Stimulated activated CD8-positive, alpha-beta memory T cell treated with anti-CD3 and anti-CD28 coated beads, Interleukin-15, amount 100 ng/mL, for 4 hours (primary cell): ENCODE data around the gene EXOC6B.
"Not testable (repeated sequence)": the region's sequence is repeated elsewhere in the genome, so short reads cannot be mapped to it uniquely, and the experiment has no call there.

ENCODE experiments used
- DNase-seq, 2 donors: peaks; one replicate each; pipeline ENCODE4 v3.0.0-alpha.2; 2020; ENCODE audit warnings: low read depth in 2 of 2

The EXOC6B gene

DNA sequence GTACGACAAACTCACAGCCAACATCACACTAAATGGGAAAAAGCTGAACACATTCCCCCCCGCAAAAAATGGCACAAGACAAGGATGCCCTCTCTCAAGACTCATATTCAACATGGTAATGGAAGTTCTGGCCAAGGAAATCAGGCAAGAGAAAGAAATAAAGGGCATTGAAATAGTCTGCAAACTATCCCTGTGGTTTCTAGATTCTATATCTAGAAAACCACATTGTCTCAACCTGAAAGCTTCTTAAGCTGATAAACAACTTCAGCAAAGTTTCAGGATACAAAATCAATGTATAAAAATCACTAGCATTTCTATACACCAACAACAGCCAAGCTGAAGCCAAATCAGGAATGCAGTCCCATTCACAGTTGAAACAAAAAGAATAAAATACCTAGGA lies 383.6 kb downstream of the EXOC6B start:
- no peak for DNase-seq

DNA sequence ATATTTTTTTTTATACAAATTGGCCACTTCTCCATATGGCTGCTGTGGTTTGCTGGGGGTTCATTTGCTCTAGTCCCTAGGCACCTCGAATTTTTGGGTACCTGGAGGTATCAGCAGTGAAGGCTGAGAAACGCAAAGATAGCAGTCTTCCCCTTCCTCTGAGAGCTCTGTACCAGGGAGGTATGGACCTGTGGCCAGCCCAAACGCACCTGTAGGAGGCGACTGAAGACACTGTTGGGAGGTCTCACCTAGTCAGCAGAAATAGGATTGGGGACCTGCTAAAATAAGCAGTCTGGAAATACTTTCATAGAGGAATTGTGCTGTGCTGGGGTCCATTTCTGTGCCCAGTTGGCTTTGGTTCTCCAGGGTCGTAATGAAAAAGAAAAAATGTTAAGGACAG lies 385.9 kb downstream of the EXOC6B start:
- no peak for DNase-seq

DNA sequence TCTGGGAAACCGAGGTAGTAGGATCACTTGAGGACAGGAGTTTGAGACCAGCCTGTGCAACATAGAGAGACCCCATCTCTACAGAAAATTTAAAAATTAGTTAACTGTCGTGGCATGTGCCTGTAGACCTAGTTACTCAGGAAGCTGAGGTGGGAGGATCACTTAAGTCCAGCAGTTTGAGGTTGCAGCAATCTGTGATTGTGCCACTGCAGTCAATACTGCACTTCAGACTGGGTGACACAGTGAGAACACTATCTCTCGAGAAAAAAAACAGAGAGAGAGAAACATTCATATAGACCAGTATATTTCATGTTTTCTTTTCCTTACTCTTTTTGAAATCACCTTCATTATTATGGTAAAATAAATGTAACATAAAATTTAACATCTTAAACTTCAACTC lies 387.5 kb downstream of the EXOC6B start:
- DNase-seq, result no peak

DNA sequence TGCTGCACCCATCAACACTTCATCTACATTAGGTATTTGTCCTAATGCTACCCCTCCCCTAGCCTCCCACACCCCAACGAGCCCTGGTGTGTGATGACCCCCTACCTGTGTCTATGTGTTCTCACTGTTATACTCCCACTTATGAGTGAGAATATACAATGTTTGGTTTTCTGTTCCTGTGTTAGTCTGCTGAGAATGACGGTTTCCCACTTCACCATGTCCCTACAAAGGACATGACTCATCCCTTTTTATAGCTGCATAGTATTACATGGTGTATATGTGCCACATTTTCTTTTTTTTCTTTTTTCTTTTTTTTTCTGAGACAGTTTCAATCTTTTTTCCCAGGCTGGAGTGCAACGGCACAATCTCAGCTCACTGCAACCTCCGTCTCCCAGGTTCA lies 394.1 kb downstream of the EXOC6B start:
- no peak for DNase-seq

DNA sequence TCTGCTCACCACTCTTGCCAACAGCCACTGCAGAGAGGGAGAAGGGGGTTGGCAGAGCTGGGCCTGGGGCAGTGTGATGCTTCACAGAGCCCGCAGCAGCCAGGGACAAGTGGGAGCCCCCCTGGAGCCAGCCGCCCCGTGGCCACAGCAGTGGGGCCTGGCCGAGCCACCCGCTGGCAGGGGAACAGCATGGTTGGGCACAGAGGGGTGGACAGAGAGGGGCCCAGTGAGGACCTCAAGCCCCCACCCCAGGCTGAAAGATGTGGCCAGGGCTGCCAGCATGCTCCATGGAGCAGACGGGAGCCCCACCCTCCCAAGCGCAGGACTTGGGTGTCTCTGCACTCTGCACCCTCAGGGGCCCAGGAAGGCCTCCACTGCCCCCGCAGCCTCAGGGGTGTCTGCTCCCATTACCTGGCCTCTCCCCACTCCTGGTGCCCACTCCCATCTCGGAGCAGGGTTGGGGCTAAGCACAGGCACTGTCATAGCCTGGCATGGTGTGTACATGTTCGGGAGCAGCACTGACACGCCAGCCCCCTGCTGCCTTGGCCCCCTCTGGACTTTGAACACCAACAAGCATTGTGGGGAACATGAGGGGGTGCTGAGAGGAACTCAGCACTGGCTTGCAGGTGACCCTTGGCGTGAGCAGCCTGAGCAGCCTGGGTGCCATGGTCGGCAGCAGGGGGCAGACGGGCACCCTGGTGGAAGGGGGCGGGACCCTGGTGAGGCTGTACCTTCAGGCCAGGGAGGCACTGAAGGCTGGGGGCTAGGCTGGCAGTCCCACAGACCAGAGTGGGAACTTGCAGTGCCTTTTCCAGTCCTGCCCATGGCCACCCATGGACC lies 398.6 kb downstream of the EXOC6B start:
- no peak for DNase-seq

DNA sequence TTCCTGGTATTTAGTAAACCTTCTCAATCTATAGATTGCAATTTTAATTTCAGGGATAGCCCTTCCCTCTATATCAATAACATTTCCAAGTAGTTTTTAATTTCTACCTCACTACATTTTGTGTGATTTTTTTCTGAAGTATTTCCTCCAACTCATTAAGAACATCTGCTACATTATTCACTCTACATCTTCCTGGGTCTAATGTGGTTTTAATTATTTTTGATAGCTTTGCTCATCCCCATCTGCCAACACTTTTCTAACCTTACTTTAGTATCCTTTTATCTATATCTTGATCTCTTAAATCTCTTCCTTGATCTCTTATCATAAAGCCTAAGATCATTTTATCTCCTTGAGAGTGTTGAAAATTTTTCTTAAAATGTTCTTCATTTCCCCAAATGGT lies 399.8 kb downstream of the EXOC6B start:
- no peak for DNase-seq

DNA sequence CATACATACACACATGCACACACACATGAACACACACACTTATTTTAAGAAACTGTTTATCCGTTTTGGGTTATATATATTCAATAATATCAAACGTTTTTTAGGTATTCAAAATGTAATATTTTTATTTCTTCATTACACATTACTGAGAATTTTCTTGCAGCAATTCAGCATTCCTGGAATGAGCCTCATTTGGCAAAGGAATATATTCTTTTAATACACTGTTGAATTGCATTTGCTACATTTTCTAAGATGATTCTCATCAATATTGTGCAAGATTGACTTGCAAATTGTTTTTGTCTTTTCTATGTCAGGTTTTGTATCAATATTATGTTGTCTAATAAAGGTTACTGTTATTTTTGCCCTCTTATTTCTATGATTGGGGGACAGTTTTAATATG lies 402.1 kb downstream of the EXOC6B start:
- DNase-seq, result no peak

DNA sequence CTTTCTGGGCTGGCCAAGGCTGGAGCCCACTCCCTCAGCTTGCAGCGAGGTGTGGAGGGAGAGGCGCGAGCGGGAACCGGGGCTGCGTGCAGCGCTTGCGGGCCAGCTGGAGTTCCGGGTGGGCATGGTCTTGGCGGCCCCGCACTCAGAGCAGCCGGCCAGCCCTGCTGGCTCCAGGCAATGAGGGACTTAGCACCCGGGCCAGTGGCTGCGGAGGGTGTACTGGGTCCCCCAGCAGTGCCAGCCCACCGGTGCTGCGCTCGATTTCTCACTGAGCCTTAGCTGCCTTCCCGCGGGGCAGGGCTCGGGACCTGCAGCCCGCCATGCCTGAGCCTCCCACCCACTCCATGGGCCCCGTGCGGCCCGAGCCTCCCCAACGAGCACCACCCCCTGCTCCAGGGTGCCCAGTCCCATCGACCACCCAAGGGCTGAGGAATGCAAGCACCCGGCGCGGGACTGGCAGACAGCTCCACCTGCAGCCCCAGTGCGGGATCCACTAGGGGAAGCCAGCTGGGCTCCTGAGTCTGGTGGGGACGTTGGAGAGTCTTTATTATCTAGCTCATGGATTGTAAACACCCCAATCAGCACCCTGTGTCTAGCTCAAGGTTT lies 404.0 kb downstream of the EXOC6B start:
- not testable (repeated sequence) for DNase-seq

DNA sequence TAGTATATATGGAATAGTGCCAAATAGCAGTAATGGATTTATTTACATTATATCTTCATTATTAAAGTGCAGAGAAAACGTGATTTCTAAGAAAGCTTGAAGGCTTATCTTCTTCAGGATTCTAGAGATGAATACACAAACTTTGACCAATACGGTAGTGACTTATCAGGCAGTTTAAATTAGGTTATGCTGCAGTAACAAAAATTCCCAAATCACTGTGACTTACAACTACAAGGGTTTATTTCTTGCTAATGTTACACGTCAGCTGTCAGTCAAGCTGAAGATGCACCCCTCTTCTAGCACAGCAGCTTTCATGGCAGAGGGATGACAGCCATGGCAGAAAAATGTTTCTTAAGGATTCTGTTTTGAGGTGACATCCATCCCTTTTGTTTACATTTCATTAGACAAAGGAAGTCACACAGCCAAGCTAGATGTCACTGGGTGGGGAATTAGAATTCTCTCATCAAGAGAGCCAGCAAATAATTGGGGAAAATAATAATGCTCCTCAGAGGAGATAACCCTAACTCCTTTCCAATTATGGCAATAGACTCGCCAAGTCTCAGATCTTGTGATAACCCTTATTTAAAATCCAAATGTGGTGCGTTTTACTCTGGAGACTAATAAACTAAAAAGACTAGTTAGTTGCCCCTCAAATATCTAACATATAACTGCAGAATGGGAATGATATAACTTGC lies 409.9 kb downstream of the EXOC6B start:
- no peak for DNase-seq

DNA sequence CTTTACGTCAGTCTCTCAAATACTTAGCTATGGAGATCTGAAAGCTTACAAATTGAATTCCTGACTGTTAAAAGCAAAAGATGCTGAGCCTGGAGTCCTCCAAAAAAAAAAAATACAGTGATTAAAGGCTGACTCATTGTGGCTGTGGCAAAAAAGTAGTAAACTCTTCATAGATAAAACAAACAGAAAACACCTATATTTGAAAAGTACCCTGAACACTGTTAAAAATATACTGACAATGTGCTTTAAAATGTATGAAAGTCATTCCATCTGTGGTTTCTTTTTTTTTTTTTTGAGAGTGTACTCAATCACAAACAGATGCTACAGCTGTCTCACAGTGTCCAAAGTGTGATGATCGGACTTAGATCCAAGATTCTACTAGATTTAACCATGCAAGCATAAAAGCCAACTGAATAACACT lies 410.6 kb downstream of the EXOC6B start:
- no peak for DNase-seq

DNA sequence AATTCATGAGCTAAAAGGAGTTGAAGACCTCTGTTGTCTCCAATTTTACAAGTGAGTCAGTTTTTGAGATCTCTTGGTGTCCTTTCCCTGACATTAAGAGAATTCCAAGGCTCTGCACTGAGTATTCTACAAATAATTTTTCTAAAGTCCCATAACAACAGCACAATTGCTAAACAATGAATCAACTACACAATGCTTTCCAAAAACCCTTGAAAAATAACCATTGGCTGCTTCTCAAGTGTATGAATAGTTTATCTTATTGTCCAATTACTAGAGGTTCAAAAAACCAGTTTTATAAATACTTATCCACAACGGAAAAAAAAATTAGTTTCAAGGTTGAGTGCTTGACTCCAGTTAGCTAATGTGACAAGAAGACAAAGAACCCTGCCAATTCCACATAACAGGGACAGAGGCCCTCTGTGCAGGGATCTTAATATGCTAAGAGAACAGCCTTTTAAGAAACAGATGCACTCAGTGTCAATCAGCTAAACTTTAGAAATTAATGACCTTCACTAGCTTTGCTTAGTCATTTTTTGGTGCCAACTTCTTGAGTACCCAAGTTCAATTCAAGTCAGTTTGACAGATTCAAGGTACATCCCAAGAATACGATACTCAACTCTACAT lies 411.6 kb downstream of the EXOC6B start:
- no peak for DNase-seq

DNA sequence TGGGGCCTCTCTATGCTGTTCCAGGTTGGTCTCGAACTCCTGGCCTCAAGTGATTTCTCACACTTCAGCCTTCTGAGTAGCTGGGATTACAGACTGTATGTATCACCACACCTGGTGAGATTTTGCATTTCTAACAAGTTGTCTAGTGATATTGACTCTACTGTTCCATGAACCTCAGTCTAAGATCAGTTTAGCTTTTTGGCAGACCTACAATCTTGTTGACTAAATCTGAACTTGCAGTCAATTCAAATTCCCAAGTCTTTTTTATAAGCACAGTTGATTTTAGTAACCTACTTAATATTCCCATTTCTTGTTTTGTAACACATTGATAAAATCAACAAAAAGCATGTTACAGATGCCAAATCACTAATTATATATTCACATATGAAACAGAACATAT lies 412.1 kb downstream of the EXOC6B start:
- no peak for DNase-seq

DNA sequence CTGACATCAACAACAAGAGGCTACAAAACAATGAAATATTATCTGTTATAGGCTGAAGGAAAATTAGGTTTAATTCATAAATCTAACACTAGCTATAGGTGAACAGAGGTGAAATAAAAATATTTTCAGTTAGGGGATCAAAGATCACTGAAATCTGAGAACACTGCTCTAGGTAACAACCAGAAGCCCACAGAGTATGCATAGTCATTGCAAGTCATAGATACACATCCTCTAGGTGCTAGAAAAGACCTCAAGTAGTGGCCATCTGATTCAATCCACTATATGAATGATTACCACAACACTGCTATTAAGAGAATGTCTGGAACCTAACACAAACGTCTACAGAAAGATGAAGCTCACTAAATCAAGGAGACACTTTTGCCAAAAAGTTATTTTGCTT lies 413.6 kb downstream of the EXOC6B start:
- DNase-seq, result no peak

DNA sequence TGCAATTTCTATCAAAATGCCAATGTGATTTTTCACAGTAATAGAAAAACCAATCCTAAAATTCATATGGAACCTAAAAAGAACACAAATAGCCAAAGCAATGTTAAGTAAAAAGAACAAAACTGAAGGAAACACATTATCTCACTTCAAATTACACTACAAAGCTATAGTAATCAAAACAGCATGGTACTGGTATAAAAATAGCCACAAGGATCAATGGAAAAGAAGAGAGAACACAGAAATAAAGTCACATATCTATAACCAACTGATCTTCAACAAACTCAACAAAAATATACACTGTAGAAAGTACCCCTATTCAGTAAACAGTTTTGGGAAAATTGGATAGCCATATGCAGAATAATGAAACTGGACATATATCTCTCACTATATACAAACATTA lies 426.0 kb downstream of the EXOC6B start:
- DNase-seq, result no peak

DNA sequence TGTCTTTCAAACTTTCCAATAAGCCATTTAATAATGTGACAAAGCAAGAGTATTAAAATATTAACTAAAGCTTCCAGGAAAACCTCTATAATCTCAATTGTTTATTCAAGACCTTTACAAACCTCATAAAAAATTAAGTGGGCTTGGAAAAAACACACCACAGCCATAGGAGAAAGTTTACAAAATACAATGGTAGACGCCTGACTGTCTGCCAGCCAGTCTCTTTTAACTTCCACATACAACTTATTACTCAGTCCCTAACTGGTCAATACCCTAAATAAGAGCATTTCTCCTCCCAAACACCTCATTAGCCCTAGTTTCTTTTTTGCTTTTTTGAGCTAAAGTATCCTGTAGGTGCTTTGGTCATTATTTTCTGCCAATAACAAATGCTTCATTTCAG lies 430.7 kb downstream of the EXOC6B start:
- DNase-seq, result no peak

DNA sequence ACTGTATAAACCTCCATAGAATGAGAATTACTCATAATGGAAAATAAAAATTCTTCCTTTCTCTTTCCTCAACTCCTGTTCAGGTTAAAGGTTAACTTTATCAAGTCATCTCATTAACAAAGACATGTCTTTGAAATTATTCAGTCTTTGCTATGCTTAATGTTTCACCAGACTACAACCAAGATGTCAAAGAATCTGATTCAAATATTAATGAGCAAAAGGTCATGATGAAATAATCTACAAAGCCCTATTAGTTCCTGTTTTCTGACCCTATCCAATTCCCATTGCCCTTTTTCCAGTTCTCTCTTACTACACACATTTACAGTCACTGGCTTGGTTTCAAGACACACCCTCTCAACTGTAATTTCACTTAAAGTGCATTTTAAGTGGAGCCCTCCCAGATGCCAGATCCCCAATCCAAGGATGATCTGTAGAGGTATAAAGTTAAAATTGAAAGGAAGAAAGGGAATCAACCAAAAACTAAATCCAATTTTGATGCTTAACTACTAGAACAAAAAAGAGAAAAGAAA lies 431.2 kb downstream of the EXOC6B start:
- no peak for DNase-seq

DNA sequence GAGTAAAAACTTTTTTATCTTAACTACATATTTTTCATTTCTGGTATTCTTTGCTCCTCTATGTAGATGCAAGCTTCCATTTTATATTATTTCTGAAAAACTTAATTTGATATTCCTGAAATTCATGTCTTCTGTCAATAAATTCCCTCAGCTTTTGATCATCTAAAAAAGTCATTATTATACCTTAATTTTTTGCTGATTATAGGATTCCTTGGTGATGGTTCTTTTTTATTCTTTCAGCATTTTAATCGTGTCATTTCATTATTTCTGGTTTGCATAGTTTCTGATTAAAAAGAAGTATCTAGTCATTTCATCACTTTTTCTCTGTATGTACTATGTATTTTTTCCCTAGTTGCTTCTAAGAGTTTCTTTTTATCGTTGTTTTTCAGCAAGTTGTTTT lies 436.4 kb downstream of the EXOC6B start:
- DNase-seq, result no peak

DNA sequence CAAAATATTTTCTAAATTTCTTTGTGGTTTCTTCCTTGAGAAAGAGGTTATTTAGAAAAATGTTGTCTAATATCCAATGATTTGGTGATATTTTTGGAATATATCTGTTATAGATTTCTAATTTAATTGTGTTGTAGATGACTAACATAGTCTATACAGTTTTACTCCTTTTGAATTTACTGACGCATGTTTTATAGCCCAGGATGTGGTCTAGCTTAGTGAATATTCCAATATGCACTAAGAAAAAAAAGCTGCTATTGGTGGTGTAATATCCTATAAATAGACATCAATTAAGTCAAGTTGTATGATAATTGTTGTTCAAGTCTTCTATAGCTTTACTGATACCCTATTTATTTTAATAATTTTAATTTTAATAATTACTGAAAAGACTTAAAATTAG lies 437.6 kb downstream of the EXOC6B start:
- DNase-seq, result no peak

DNA sequence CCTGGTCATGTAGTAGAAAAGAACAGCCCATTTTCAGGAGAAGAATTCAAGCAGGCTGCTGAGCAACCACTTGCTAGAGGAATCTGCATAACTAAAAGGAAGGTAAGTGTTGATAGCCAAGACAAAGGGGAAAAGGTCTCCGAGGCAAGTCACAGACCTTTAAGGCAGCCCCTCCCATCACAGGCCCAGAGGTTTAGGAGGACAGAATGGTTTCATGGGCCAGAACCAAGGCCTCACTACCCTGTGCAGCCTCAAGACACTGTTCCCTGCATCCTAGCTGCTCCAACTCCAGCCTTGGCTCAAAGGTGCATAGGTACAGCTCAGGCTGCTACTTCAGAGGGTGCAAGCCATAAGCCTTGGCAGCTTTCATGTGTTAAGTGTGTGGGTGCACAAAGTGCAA lies 439.5 kb downstream of the EXOC6B start:
- no peak for DNase-seq

DNA sequence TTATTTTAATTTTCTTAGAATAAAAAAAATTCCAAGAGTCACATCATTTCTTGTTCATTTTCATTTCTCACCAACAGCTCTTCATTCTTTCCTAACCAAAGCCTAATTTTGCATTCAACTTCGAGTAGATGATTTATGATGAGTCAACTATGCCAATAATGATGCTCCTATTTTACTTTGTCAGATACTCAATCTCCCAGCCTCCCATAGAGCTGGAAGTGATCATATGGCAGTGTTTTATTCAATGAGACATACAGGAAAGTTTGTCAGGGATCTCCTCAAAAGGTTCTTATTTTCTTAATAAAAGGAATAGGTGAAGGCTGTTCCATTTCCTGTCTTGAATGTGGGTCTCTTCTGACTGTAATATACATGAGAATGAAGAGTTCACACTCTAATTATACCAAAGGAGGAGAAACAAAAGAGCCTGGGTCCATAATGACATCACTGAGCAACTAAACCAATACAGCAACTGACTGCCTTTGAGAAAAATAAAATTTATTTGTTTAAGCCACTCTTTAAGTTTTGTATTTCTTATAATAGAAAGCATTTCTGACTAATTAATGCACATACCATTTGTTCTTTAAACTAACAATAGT lies 447.0 kb downstream of the EXOC6B start:
- DNase-seq, result no peak

DNA sequence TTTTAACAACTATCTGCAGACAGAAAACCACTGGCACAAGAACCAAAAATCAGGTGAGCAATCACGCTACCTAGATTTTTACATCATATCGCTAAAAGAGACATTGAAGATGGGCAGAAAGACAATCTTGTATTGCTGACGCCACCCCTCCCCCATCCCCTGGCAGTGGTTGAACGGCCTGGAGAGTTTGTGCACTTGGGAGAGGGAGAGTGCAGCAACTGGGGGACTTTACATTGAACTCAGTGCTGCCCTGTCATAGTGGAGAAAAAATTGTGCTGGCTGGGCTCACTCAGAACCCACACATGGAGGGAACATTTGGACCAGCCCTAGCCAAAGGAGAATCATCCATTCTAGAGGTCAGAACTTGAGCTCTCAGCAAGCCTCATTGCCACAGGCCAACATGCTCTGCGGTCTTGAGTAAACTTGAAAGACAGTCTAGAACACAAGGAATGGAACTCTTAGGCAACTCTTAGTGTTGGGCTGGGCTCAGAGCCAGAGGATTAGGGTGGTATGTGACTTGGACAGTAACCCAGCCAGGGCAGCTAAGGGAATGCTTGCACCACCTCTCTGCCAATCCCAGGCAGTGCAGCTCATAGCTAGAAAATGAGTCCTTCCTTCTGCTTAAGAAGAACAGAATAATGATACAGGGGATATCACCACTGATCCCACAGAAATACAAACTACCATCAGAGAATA lies 458.2 kb downstream of the EXOC6B start:
- DNase-seq, result no peak
